Stomach (tissue), 9 donors: ENCODE measurements around the gene BCORL1. TPM values are rescaled to one million over a fixed set of nuclear protein-coding genes. Genes with fewer than 3 reads are reported as not detected.

Source experiments
- DNase-seq, 2 donors: peaks; one replicate each; pipeline versions ENCODE4 v3.0.0 to v3.0.0-alpha.2; 2013 to 2019
- H3K27ac ChIP-seq, 5 donors: fragments of 200-600 bp in 4 of 5; sonication (generic) in 4 of 5; one replicate each; pipeline ENCODE4 v1.5.1; 2013 to 2019; ENCODE audit warnings: mild to moderate bottlenecking in 1 of 5, moderate library complexity in 1 of 5
- H3K27me3 ChIP-seq, 3 donors: fragments of 200-600 bp; sonication (generic); one replicate each; pipeline ENCODE4 v1.5.1; 2017 to 2019; ENCODE audit warnings: mixed run types in 1 of 3
- H3K36me3 ChIP-seq, 4 donors: fragments of 200-600 bp; sonication (generic); 1 replicate in 3 of 4; 2 replicates in 1 of 4; pipeline ENCODE4 v1.5.1; 2016 to 2019
- H3K4me1 ChIP-seq, 4 donors: fragments of 200-600 bp; sonication (generic); one replicate each; pipeline ENCODE4 v1.5.1; 2016 to 2019
- H3K4me3 ChIP-seq, 4 donors: fragments of 200-600 bp; sonication (generic) in 3 of 4; one replicate each; pipeline ENCODE4 v1.5.1; 2016 to 2019; ENCODE audit warnings: mild to moderate bottlenecking in 1 of 4
- H3K9me3 ChIP-seq, 4 donors: fragments of 200-600 bp; sonication (generic); one replicate each; pipeline ENCODE4 v1.5.1; 2016 to 2019
- EP300 ChIP-seq: sonication (generic); formaldehyde crosslinking; IDR thresholded peaks from one replicate; pipeline ENCODE4 v1.6.1; 2017; ENCODE audit warnings: antibody characterized with exemption
- POLR2A ChIP-seq, 4 donors: fragments of 450-650 bp; IDR thresholded peaks; one replicate each; pipeline ENCODE4 v1.6.1; 2016; ENCODE audit warnings: antibody characterized with exemption in 4 of 4, control low read depth in 2 of 4, mild to moderate bottlenecking in 1 of 4, moderate library complexity in 1 of 4
- POLR2AphosphoS5 ChIP-seq, 3 donors: sonication (generic); formaldehyde crosslinking; IDR thresholded peaks; one replicate each; pipeline ENCODE4 v1.6.1; 2016; ENCODE audit warnings: antibody characterized with exemption in 3 of 3
- WGBS, 5 donors: extraction: QIAGEN DNeasy Blood & Tissue Kit in 3 of 5; methylation state at CpG; one replicate each; pipeline versions ENCODE4 v1.1.5 to v1.1.7; 2013 to 2018; 5-methylcytosine and 5-hydroxymethylcytosine counted together
- intact Hi-C: fragments of 100-400 bp; cut with DNase I; formaldehyde crosslinking; loops from one replicate; pipeline ENCODE4 v1.15.1; 2023; ENCODE audit warnings: low total_unique reads
- polyA plus RNA-seq, 3 donors: library from polyadenylated mRNA; stranded (reverse); fragments of 200-250 nt; gene quantifications; one replicate each; pipeline ENCODE4 v1.2.3, GENCODE V29; 2013
- total RNA-seq, 5 donors: library from RNA; depleted of rRNA; stranded (reverse); fragments of >200 nt; gene quantifications; one replicate each; pipeline versions ENCODE4 v1.1.0 to v1.2.3, GENCODE V29; 2014 to 2016
- TF ChIP-seq, protein P1 (sequence below), 7 experiments: fragments of 450-650 bp in 4 of 7; fragments of 200-600 bp in 3 of 7; sonication (generic) in 3 of 7; IDR thresholded peaks; one replicate each; pipeline ENCODE4 v1.5.1; 2016 to 2019; ENCODE audit warnings: antibody characterized with exemption in 7 of 7, control low read depth in 2 of 7, mild to moderate bottlenecking in 1 of 7
- donor health status: healthy with polysubstance abuse.
- donor health status: Bipolar disorder and iron deficiency.
- donor health status: healthy.

BCORL1 gene
- total and polyA plus RNA-seq, 8 donors, result 0.89 to 16.8 (median 2.7) TPM

DNA sequence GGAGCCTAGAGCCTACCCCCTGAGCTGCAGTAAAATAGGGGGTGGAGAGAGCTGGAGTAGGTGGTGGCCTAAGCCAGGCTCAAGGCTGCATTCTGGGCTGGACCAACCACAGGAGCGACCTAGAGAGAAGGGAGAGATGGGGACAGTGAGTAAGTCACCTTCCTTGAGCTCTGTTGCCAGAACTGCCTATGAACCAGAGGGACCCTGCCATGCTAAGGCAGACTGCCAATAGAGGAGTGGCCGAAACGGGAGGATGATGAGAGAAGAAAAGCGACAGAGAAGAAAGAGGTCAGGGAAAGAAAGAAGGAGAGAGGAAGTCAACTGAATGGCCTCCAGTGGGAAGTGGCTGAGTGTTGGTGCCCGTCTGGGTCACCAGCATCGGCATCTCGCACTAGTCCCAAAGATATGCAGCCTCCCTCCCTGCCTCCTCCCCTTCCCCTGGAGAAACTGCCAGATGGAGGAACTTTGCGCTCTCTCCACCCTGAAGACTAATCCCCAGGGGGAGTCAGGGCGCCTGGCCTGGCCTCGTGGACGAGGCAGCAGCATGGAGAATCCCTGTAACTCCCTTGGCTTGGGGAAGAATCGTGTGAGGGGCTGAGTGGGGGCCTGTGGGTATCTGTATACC lies 99.1 kb downstream of the BCORL1 start:
- Histone ChIP-seq H3K4me3 (no peak overlapping the region), H3K27ac (peak overlapping the region in 4 of 5 donors; percentile 49 to 76 (median 67)), H3K9me3 (no peaks in the 10 kb centered on the region), H3K4me1 (peaks cover 4 to 56% (median 27%) of the 10 kb centered on the region in 4 donors), H3K27me3 (no peaks in the 10 kb centered on the region), H3K36me3 (peaks cover 0 to 21% (median 3%) of the 10 kb centered on the region in 4 donors)
- TF ChIP-seq POLR2AphosphoS5 (IDR thresholded peaks at IDR 0.05) (no peak), EP300 (no peak), POLR2A (IDR thresholded peaks at IDR 0.05) (no peak)
- TF ChIP-seq, protein P1, sequence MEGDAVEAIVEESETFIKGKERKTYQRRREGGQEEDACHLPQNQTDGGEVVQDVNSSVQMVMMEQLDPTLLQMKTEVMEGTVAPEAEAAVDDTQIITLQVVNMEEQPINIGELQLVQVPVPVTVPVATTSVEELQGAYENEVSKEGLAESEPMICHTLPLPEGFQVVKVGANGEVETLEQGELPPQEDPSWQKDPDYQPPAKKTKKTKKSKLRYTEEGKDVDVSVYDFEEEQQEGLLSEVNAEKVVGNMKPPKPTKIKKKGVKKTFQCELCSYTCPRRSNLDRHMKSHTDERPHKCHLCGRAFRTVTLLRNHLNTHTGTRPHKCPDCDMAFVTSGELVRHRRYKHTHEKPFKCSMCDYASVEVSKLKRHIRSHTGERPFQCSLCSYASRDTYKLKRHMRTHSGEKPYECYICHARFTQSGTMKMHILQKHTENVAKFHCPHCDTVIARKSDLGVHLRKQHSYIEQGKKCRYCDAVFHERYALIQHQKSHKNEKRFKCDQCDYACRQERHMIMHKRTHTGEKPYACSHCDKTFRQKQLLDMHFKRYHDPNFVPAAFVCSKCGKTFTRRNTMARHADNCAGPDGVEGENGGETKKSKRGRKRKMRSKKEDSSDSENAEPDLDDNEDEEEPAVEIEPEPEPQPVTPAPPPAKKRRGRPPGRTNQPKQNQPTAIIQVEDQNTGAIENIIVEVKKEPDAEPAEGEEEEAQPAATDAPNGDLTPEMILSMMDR (IDR thresholded peaks at IDR 0.05), result no peak
- intact Hi-C loops, result loop anchor here (5.0 kb wide), 1 partner anchor 111 kb away; no protein-coding TSS in a partner anchor
- 45 to 69% (median 51%) methylated on average over 6 to 12 of the region's 12 CpGs for WGBS, 5 donors
- no peak for DNase-seq

DNA sequence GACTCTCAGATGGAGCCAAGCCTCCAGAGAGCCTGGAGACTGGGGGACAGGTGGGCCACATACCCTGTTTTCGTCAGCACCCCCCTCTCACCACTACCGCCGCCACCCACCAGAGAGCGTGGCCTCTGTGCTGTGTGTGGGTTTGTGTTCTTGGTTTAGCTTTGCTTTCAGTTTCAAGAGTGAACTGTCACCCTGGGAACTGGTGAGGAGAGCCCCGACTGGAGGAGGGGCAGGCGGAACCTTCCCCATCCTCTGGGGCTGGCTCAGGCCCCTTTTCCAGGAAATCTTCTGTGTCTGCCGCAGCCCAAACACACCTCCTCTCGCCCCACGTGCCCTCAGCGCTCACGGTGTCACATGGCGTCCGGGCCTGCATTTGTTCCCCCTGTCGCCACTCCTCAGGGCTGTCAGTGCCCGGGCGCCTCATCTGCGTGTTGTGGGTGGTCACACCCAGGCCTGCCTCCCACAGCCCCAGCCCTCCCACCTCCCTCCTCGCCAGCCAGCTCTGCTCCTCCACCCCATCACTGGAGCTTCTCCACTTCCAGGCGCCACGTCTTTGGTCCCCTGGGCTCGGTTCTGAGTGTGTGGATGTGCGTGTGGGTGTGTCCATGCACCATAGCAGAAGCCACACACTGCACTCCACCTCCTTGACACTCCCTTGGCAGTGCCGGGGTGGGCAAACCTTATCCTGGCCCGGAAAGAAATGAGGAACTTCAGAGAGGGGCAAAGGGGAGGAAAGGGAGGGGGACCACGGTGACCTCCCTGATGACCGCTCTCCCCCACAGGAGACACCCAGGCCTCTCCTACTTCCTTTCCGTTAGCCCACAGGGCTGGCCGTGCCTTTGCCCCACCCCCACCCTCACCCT lies 100.0 kb downstream of the BCORL1 start:
- TF ChIP-seq EP300 (no peak), POLR2AphosphoS5 (IDR thresholded peaks at IDR 0.05) (no peak), POLR2A (IDR thresholded peaks at IDR 0.05) (no peak)
- TF ChIP-seq, protein P1 (IDR thresholded peaks at IDR 0.05), result peak in 1 of 7 experiments; percentile 11
- peak overlapping the region; percentile 2 to 76 (median 67) for H3K27ac ChIP-seq
- 19 to 54% (median 41%) methylated on average over 20 to 28 of the region's 28 CpGs for WGBS, 5 donors
- no peaks in the 10 kb centered on the region for H3K27me3 ChIP-seq
- peaks cover 4 to 66% (median 32%) of the 10 kb centered on the region in 4 donors for H3K4me1 ChIP-seq
- peak overlapping the region in 2 of 4 donors; percentile 13 to 32 for H3K4me3 ChIP-seq
- no peaks in the 10 kb centered on the region for H3K9me3 ChIP-seq
- intact Hi-C loops, result loop anchor here (5.0 kb wide), 1 partner anchor 110 kb away; no protein-coding TSS in a partner anchor
- peaks cover 0 to 17% (median 3%) of the 10 kb centered on the region in 4 donors for H3K36me3 ChIP-seq
- DNase-seq, result peak; percentile 37 to 70

DNA sequence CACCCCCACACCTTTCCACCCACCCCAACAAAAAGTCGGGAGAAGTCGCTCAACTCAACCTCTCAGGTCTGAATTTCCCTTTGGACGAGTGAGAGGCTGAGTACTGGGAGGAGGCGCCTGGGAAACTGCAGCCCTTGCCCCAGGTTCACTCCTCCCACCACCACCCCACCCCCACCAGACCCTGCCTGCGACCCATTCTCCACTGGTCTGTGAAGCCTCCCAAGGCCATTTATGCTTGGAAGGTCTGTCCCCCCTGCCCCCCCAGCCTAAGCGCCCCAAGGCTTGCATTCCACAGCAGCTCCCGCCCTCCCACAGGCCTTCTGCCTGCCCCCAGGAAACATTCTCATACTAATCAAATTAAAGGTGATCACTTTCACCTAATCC lies 100.7 kb downstream of the BCORL1 start:
- H3K4me3 ChIP-seq, result peak overlapping the region in 1 of 4 donors; percentile 32
- TF ChIP-seq POLR2A (IDR thresholded peaks at IDR 0.05), result no peak
- no peak for TF ChIP-seq POLR2AphosphoS5 (IDR thresholded peaks at IDR 0.05)
- TF ChIP-seq, protein P1 (IDR thresholded peaks at IDR 0.05), result no peak
- TF ChIP-seq EP300, result no peak
- peak overlapping the region in 4 of 5 donors; percentile 49 to 76 (median 67) for H3K27ac ChIP-seq
- WGBS, 5 donors, result 50 to 73% (median 53%) methylated on average over 4 to 7 of the region's 7 CpGs; no CpG with 5 or more reads in 1 of the 5 donors
- H3K4me1 ChIP-seq, result peaks cover 4 to 67% (median 33%) of the 10 kb centered on the region in 4 donors
- intact Hi-C loops, result loop anchor here (5.0 kb wide), 1 partner anchor 109 kb away; no protein-coding TSS in a partner anchor
- no peaks in the 10 kb centered on the region for H3K9me3 ChIP-seq
- peaks cover 0 to 13% (median 3%) of the 10 kb centered on the region in 4 donors for H3K36me3 ChIP-seq
- H3K27me3 ChIP-seq, result no peaks in the 10 kb centered on the region
- no peak for DNase-seq

DNA sequence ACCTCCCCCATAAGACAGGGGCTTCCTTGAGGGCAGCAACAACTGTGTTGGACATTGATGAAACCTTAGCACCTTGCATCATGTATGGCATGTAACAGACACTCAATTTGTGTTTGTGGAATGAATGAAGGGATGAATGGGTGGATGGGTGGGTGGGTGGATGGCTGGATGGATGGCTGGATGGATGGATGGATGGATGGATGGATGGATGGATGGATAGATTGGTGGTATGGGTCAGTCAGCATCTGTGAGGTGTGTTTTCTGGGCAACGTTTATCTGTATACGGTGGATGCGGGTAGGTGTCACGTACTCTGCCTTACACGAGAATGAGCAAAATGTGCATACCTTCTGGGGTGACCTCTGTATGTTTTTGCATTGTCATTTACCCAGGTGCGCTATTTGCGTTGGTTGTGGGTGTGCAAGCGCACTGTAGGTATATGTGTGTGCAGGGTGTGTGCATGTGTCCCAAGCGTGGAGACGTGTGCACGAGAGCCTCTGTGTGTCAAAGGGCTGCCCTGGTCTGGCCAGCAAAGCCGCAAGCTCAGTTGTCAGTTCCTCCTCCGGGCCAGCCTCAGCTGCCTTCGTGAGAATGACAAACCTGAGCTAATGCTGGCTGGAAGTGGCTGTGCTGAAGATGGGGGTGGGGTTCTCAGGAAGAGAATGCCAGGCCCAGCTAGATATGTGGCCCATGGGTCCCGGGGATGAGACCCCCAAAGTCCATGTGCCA lies 101.4 kb downstream of the BCORL1 start:
- H3K9me3 ChIP-seq, result no peaks in the 10 kb centered on the region
- peaks cover 4 to 74% (median 33%) of the 10 kb centered on the region in 4 donors for H3K4me1 ChIP-seq
- peaks cover 0 to 13% (median 3%) of the 10 kb centered on the region in 4 donors for H3K36me3 ChIP-seq
- WGBS, 5 donors, result 70 to 85% (median 75%) methylated on average over 12 to 15 of the region's 15 CpGs
- DNase-seq, result no peak
- TF ChIP-seq POLR2A (IDR thresholded peaks at IDR 0.05), result no peak
- TF ChIP-seq EP300, result no peak
- TF ChIP-seq, protein P1 (IDR thresholded peaks at IDR 0.05), result no peak
- TF ChIP-seq POLR2AphosphoS5 (IDR thresholded peaks at IDR 0.05), result no peak
- H3K27me3 ChIP-seq, result no peaks in the 10 kb centered on the region
- intact Hi-C loops, result loop anchor here (5.0 kb wide), 1 partner anchor 108 kb away; no protein-coding TSS in a partner anchor
- no peak overlapping the region for H3K4me3 ChIP-seq
- peak overlapping the region in 2 of 5 donors; percentile 67 to 79 for H3K27ac ChIP-seq
